ENCODE results near the gene ADCK1.

Gene ADCK1

GRCh38 chr14:77832297-77832696 is 32.4 kb downstream of the ADCK1 start:
- H3K4me1 ChIP-seq (ENCODE audit: insufficient read depth, low read length): no peaks in the 10 kb centered on the region
- no peaks in the 10 kb centered on the region for H3K9me3 ChIP-seq (ENCODE audit: control insufficient read depth, insufficient read depth, low read length)
- H3K9ac ChIP-seq (ENCODE audit: low read depth, low read length): no peak overlapping the region
- H3K36me3 ChIP-seq (ENCODE audit: insufficient read depth, low read length): no peaks in the 10 kb centered on the region

- H3K9me3 ChIP-seq (ENCODE audit: control insufficient read depth, insufficient read depth, low read length): no peaks in the 10 kb centered on the region
- H3K36me3 ChIP-seq (ENCODE audit: insufficient read depth, low read length): no peaks in the 10 kb centered on the region
- no peaks in the 10 kb centered on the region for H3K4me1 ChIP-seq (ENCODE audit: insufficient read depth, low read length)
- H3K9ac ChIP-seq (ENCODE audit: low read depth, low read length): no peak overlapping the region
These were observed 38.0 kb downstream of the ADCK1 start for GRCh38 chr14:77837926-77838325.

- no peaks in the 10 kb centered on the region for H3K4me1 ChIP-seq (ENCODE audit: insufficient read depth, low read length)
- H3K9ac ChIP-seq (ENCODE audit: low read depth, low read length): no peak overlapping the region
- H3K36me3 ChIP-seq (ENCODE audit: insufficient read depth, low read length): no peaks in the 10 kb centered on the region
- H3K9me3 ChIP-seq (ENCODE audit: control insufficient read depth, insufficient read depth, low read length): no peaks in the 10 kb centered on the region
These were observed 39.1 kb downstream of the ADCK1 start for GRCh38 chr14:77838831-77839511.

GRCh38 chr14:77843195-77843594 is 43.3 kb downstream of the ADCK1 start:
- no peaks in the 10 kb centered on the region for H3K9me3 ChIP-seq (ENCODE audit: control insufficient read depth, insufficient read depth, low read length)
- no peaks in the 10 kb centered on the region for H3K36me3 ChIP-seq (ENCODE audit: insufficient read depth, low read length)
- no peaks in the 10 kb centered on the region for H3K4me1 ChIP-seq (ENCODE audit: insufficient read depth, low read length)
- no peak overlapping the region for H3K9ac ChIP-seq (ENCODE audit: low read depth, low read length)

- H3K9ac ChIP-seq (ENCODE audit: low read depth, low read length): no peak overlapping the region
- H3K4me1 ChIP-seq (ENCODE audit: insufficient read depth, low read length): no peaks in the 10 kb centered on the region
- H3K36me3 ChIP-seq (ENCODE audit: insufficient read depth, low read length): no peaks in the 10 kb centered on the region
- no peaks in the 10 kb centered on the region for H3K9me3 ChIP-seq (ENCODE audit: control insufficient read depth, insufficient read depth, low read length)
These were observed 43.7 kb downstream of the ADCK1 start for GRCh38 chr14:77843651-77844050.

- no peak overlapping the region for H3K9ac ChIP-seq (ENCODE audit: low read depth, low read length)
- H3K4me1 ChIP-seq (ENCODE audit: insufficient read depth, low read length): no peaks in the 10 kb centered on the region
- no peaks in the 10 kb centered on the region for H3K9me3 ChIP-seq (ENCODE audit: control insufficient read depth, insufficient read depth, low read length)
- no peaks in the 10 kb centered on the region for H3K36me3 ChIP-seq (ENCODE audit: insufficient read depth, low read length)
These were observed 44.9 kb downstream of the ADCK1 start for GRCh38 chr14:77844802-77845201.

- H3K36me3 ChIP-seq (ENCODE audit: insufficient read depth, low read length): no peaks in the 10 kb centered on the region
- no peaks in the 10 kb centered on the region for H3K4me1 ChIP-seq (ENCODE audit: insufficient read depth, low read length)
- H3K9ac ChIP-seq (ENCODE audit: low read depth, low read length): no peak overlapping the region
These were observed 48.1 kb downstream of the ADCK1 start for GRCh38 chr14:77848031-77848430.

GRCh38 chr14:77849711-77850110 is 49.8 kb downstream of the ADCK1 start:
- Histone ChIP-seq H3K36me3 (ENCODE audit: insufficient read depth, low read length) (no peaks in the 10 kb centered on the region; the same call in 1 of the 2 replicates), H3K4me1 (ENCODE audit: insufficient read depth, low read length) (no peaks in the 10 kb centered on the region), H3K9ac (ENCODE audit: low read depth, low read length) (no peak overlapping the region), H3K9me3 (ENCODE audit: control insufficient read depth, insufficient read depth, low read length) (no peaks in the 10 kb centered on the region)

More at GRCh38 chr14:77848031-77848430, 48.1 kb downstream of the ADCK1 start:
- no peaks in the 10 kb centered on the region for H3K9me3 ChIP-seq (ENCODE audit: control insufficient read depth, insufficient read depth, low read length)

GRCh38 chr14:77853919-77854318 is 54.0 kb downstream of the ADCK1 start:
- Histone ChIP-seq H3K9ac (ENCODE audit: low read depth, low read length) (no peak overlapping the region), H3K36me3 (ENCODE audit: insufficient read depth, low read length) (no peaks in the 10 kb centered on the region; the same call in 1 of the 2 replicates), H3K9me3 (ENCODE audit: control insufficient read depth, insufficient read depth, low read length) (no peaks in the 10 kb centered on the region), H3K4me1 (ENCODE audit: insufficient read depth, low read length) (no peaks in the 10 kb centered on the region)

GRCh38 chr14:77856941-77857340 is 57.0 kb downstream of the ADCK1 start:
- Histone ChIP-seq H3K9me3 (ENCODE audit: control insufficient read depth, insufficient read depth, low read length) (no peaks in the 10 kb centered on the region), H3K4me1 (ENCODE audit: insufficient read depth, low read length) (no peaks in the 10 kb centered on the region), H3K9ac (ENCODE audit: low read depth, low read length) (no peak overlapping the region), H3K36me3 (ENCODE audit: insufficient read depth, low read length) (no peaks in the 10 kb centered on the region; the same call in 1 of the 2 replicates)

GRCh38 chr14:77859934-77860570 is 60.1 kb downstream of the ADCK1 start:
- H3K36me3 ChIP-seq (ENCODE audit: insufficient read depth, low read length): no peaks in the 10 kb centered on the region
- H3K4me1 ChIP-seq (ENCODE audit: insufficient read depth, low read length): no peaks in the 10 kb centered on the region
- no peaks in the 10 kb centered on the region for H3K9me3 ChIP-seq (ENCODE audit: control insufficient read depth, insufficient read depth, low read length)
- H3K9ac ChIP-seq (ENCODE audit: low read depth, low read length): no peak overlapping the region

- Histone ChIP-seq H3K36me3 (ENCODE audit: insufficient read depth, low read length) (no peaks in the 10 kb centered on the region), H3K9me3 (ENCODE audit: control insufficient read depth, insufficient read depth, low read length) (no peaks in the 10 kb centered on the region), H3K4me1 (ENCODE audit: insufficient read depth, low read length) (no peaks in the 10 kb centered on the region), H3K9ac (ENCODE audit: low read depth, low read length) (no peak overlapping the region)
These were observed 61.3 kb downstream of the ADCK1 start for GRCh38 chr14:77861201-77861600.

GRCh38 chr14:77862154-77862786 is 62.4 kb downstream of the ADCK1 start:
- no peaks in the 10 kb centered on the region for H3K9me3 ChIP-seq (ENCODE audit: control insufficient read depth, insufficient read depth, low read length)
- no peaks in the 10 kb centered on the region for H3K4me1 ChIP-seq (ENCODE audit: insufficient read depth, low read length)
- H3K36me3 ChIP-seq (ENCODE audit: insufficient read depth, low read length): no peaks in the 10 kb centered on the region
- no peak overlapping the region for H3K9ac ChIP-seq (ENCODE audit: low read depth, low read length)

GRCh38 chr14:77864085-77864484 is 64.2 kb downstream of the ADCK1 start:
- H3K36me3 ChIP-seq (ENCODE audit: insufficient read depth, low read length): no peaks in the 10 kb centered on the region
- H3K9me3 ChIP-seq (ENCODE audit: control insufficient read depth, insufficient read depth, low read length): no peaks in the 10 kb centered on the region
- H3K4me1 ChIP-seq (ENCODE audit: insufficient read depth, low read length): no peaks in the 10 kb centered on the region
- H3K9ac ChIP-seq (ENCODE audit: low read depth, low read length): no peak overlapping the region

GRCh38 chr14:77864580-77864979 is 64.7 kb downstream of the ADCK1 start:
- Histone ChIP-seq H3K9ac (ENCODE audit: low read depth, low read length) (no peak overlapping the region), H3K36me3 (ENCODE audit: insufficient read depth, low read length) (no peaks in the 10 kb centered on the region), H3K9me3 (ENCODE audit: control insufficient read depth, insufficient read depth, low read length) (no peaks in the 10 kb centered on the region), H3K4me1 (ENCODE audit: insufficient read depth, low read length) (no peaks in the 10 kb centered on the region)

All from ES-I3 (cell line).